Stomach (tissue), 9 donors: Measurements from ENCODE around the gene BCL2. TPM values are rescaled to one million over a fixed set of nuclear protein-coding genes. Genes with fewer than 3 reads are reported as not detected.

Source experiments
- DNase-seq, 2 donors: peaks; one replicate each; pipeline versions ENCODE4 v3.0.0 to v3.0.0-alpha.2; 2013 to 2019
- H3K27ac ChIP-seq, 5 donors: fragments of 200-600 bp in 4 of 5; sonication (generic) in 4 of 5; one replicate each; pipeline ENCODE4 v1.5.1; 2013 to 2019; ENCODE audit warnings: mild to moderate bottlenecking in 1 of 5, moderate library complexity in 1 of 5
- H3K27me3 ChIP-seq, 3 donors: fragments of 200-600 bp; sonication (generic); one replicate each; pipeline ENCODE4 v1.5.1; 2017 to 2019; ENCODE audit warnings: mixed run types in 1 of 3
- H3K36me3 ChIP-seq, 4 donors: fragments of 200-600 bp; sonication (generic); 1 replicate in 3 of 4; 2 replicates in 1 of 4; pipeline ENCODE4 v1.5.1; 2016 to 2019
- H3K4me1 ChIP-seq, 4 donors: fragments of 200-600 bp; sonication (generic); one replicate each; pipeline ENCODE4 v1.5.1; 2016 to 2019
- H3K4me3 ChIP-seq, 4 donors: fragments of 200-600 bp; sonication (generic) in 3 of 4; one replicate each; pipeline ENCODE4 v1.5.1; 2016 to 2019; ENCODE audit warnings: mild to moderate bottlenecking in 1 of 4
- H3K9me3 ChIP-seq, 4 donors: fragments of 200-600 bp; sonication (generic); one replicate each; pipeline ENCODE4 v1.5.1; 2016 to 2019
- EP300 ChIP-seq: sonication (generic); formaldehyde crosslinking; IDR thresholded peaks from one replicate; pipeline ENCODE4 v1.6.1; 2017; ENCODE audit warnings: antibody characterized with exemption
- POLR2A ChIP-seq, 4 donors: fragments of 450-650 bp; IDR thresholded peaks; one replicate each; pipeline ENCODE4 v1.6.1; 2016; ENCODE audit warnings: antibody characterized with exemption in 4 of 4, control low read depth in 2 of 4, mild to moderate bottlenecking in 1 of 4, moderate library complexity in 1 of 4
- POLR2AphosphoS5 ChIP-seq, 3 donors: sonication (generic); formaldehyde crosslinking; IDR thresholded peaks; one replicate each; pipeline ENCODE4 v1.6.1; 2016; ENCODE audit warnings: antibody characterized with exemption in 3 of 3
- WGBS, 5 donors: extraction: QIAGEN DNeasy Blood & Tissue Kit in 3 of 5; methylation state at CpG; one replicate each; pipeline versions ENCODE4 v1.1.5 to v1.1.7; 2013 to 2018; 5-methylcytosine and 5-hydroxymethylcytosine counted together
- intact Hi-C: fragments of 100-400 bp; cut with DNase I; formaldehyde crosslinking; loops from one replicate; pipeline ENCODE4 v1.15.1; 2023; ENCODE audit warnings: low total_unique reads
- polyA plus RNA-seq, 3 donors: library from polyadenylated mRNA; stranded (reverse); fragments of 200-250 nt; gene quantifications; one replicate each; pipeline ENCODE4 v1.2.3, GENCODE V29; 2013
- total RNA-seq, 5 donors: library from RNA; depleted of rRNA; stranded (reverse); fragments of >200 nt; gene quantifications; one replicate each; pipeline versions ENCODE4 v1.1.0 to v1.2.3, GENCODE V29; 2014 to 2016
- TF ChIP-seq, protein P1 (sequence below), 7 experiments: fragments of 450-650 bp in 4 of 7; fragments of 200-600 bp in 3 of 7; sonication (generic) in 3 of 7; IDR thresholded peaks; one replicate each; pipeline ENCODE4 v1.5.1; 2016 to 2019; ENCODE audit warnings: antibody characterized with exemption in 7 of 7, control low read depth in 2 of 7, mild to moderate bottlenecking in 1 of 7
- donor health status: healthy with polysubstance abuse.
- donor health status: Bipolar disorder and iron deficiency.
- donor health status: healthy.

The BCL2 gene
- total and polyA plus RNA-seq, 8 donors, result 1.5 to 53.9 (median 6.0) TPM

DNA sequence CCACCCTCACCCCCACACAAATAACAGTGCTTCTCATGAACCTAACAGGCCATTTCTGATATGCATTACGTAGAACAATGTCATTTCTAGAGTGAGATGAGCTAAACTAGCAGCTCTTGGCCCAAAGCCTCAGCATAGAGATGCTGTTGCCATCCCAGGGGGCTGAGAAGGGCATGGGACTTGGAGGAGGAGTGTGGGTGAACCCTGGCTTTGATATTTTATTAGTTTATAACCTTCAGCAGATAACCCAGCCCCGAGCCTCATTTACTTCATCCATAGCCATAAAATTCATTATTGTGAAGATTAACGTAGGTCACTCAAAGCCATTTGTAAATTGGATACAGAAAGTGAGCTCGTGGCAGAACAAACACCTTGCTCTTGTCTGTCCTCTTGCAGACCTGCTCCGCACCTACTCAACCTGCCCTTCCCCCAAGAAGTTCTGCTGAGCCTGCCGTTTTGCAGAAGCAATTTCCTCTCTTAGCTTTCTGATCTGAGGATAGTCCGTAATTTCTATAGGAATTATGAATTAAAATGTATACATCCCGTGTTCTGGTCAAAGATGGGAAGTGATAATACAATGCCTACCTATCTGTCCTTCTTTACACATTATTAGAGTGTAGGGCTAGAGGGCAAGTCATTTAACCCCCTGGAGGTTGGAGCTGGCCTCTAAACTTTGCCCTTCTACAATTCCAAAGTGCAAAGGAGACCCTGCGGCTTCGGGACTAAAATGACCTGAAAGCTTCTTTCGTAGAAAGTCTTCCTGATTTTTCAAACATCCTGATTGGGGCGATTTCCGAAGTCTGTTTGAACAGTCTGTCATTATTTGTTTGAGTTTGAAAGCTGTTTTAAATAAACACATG is 187.4 kb downstream of the BCL2 start:
- WGBS, 5 donors, result 35 to 58% (median 39%) methylated on average over 13 of the region's 13 CpGs
- no peak for DNase-seq
- Histone ChIP-seq H3K27me3 (no peaks in the 10 kb centered on the region), H3K27ac (peak overlapping the region in 1 of 5 donors; percentile 23), H3K36me3 (peaks cover 0 to 14% (median 8%) of the 10 kb centered on the region in 4 donors), H3K9me3 (no peaks in the 10 kb centered on the region), H3K4me3 (peak overlapping the region in 1 of 4 donors; percentile 10), H3K4me1 (peaks cover 5 to 24% (median 12%) of the 10 kb centered on the region in 4 donors)
- intact Hi-C loops, result no loop called here
- TF ChIP-seq POLR2AphosphoS5 (IDR thresholded peaks at IDR 0.05) (no peak), POLR2A (IDR thresholded peaks at IDR 0.05) (no peak), EP300 (no peak)
- TF ChIP-seq, protein P1, sequence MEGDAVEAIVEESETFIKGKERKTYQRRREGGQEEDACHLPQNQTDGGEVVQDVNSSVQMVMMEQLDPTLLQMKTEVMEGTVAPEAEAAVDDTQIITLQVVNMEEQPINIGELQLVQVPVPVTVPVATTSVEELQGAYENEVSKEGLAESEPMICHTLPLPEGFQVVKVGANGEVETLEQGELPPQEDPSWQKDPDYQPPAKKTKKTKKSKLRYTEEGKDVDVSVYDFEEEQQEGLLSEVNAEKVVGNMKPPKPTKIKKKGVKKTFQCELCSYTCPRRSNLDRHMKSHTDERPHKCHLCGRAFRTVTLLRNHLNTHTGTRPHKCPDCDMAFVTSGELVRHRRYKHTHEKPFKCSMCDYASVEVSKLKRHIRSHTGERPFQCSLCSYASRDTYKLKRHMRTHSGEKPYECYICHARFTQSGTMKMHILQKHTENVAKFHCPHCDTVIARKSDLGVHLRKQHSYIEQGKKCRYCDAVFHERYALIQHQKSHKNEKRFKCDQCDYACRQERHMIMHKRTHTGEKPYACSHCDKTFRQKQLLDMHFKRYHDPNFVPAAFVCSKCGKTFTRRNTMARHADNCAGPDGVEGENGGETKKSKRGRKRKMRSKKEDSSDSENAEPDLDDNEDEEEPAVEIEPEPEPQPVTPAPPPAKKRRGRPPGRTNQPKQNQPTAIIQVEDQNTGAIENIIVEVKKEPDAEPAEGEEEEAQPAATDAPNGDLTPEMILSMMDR (IDR thresholded peaks at IDR 0.05), result no peak

DNA sequence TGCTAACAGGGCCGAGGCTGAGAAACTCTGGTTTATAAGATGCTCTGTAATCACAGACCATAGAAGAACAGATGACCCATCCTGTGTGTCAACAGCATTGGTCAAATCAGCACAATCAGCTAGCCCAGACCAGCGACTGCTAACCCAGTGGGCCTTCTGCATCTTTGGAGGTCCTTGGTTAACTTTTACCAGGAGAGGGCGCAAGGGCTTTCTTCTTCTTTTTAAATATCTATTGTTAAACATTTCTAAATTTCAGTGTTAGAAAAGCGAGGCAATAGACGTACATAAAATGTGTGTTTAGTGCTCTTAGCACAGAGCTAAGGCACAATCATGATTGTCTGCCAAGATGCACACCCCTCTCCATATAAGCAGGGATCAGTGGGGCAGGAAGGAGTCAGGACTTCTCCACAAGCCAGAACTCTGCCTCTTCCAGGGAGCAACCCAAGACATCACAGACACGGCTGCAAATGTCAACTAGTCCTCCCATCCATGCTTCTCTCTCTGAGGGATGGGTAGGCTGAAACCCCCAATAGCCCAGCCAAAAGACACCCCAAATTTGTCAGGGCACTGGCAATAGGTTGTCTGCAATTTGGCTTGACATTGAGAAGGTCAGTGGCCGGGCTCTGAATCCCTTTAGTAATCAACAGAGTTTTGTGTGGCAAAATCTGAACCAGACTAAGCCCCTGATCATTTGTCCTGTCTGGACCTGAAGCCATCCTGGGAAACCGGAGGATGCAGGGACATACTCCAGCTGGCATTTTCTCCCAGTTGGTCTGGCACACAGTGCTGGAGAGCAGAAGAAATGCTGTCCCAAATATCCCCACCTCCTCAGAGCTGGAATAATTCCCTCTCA is 188.2 kb downstream of the BCL2 start:
- H3K36me3 ChIP-seq, result peaks cover 0 to 16% (median 8%) of the 10 kb centered on the region in 4 donors
- WGBS, 5 donors, result 40 to 55% (median 46%) methylated on average over 8 of the region's 8 CpGs
- H3K27ac ChIP-seq, result peak overlapping the region in 1 of 5 donors; percentile 23
- DNase-seq, result peak in 1 of 2 donors; percentile 79
- H3K4me1 ChIP-seq, result peaks cover 5 to 24% (median 12%) of the 10 kb centered on the region in 4 donors
- H3K9me3 ChIP-seq, result no peaks in the 10 kb centered on the region
- TF ChIP-seq, protein P1 (IDR thresholded peaks at IDR 0.05), result peak in 4 of 7 experiments; percentile 11 to 63 (median 35)
- no peak for TF ChIP-seq EP300
- intact Hi-C loops, result no loop called here
- no peak overlapping the region for H3K4me3 ChIP-seq
- H3K27me3 ChIP-seq, result no peaks in the 10 kb centered on the region

DNA sequence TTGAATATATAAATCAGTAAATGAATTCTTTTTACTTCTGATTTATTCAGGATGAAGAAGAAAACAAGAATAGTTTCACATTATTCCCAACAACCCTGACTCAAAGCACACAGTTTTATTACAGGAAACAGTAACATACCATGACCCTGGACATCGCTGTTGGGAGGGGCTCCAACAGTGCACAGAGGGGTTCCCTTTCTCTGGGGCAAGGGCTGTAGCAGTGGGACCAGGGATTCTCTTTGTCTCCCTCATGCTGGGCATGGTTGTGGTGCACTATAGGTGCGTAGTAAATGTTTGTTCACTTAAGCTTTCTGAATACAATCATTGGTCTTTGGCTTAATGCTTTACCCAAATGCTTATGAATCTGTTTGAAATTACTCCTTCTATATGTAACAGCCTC is 189.4 kb downstream of the BCL2 start:
- DNase-seq, result no peak
- TF ChIP-seq, protein P1 (IDR thresholded peaks at IDR 0.05), result no peak
- no peak for TF ChIP-seq POLR2A (IDR thresholded peaks at IDR 0.05)
- TF ChIP-seq POLR2AphosphoS5 (IDR thresholded peaks at IDR 0.05), result no peak
- no peak for TF ChIP-seq EP300
- Histone ChIP-seq H3K4me1 (peaks cover 5 to 29% (median 15%) of the 10 kb centered on the region in 4 donors), H3K27ac (no peak overlapping the region), H3K36me3 (peaks cover 0 to 16% (median 8%) of the 10 kb centered on the region in 4 donors), H3K9me3 (no peaks in the 10 kb centered on the region), H3K4me3 (no peak overlapping the region), H3K27me3 (no peaks in the 10 kb centered on the region)
- WGBS, 5 donors, result 63 to 89% (median 85%) methylated on average over 2 of the region's 2 CpGs
- intact Hi-C loops, result no loop called here

DNA sequence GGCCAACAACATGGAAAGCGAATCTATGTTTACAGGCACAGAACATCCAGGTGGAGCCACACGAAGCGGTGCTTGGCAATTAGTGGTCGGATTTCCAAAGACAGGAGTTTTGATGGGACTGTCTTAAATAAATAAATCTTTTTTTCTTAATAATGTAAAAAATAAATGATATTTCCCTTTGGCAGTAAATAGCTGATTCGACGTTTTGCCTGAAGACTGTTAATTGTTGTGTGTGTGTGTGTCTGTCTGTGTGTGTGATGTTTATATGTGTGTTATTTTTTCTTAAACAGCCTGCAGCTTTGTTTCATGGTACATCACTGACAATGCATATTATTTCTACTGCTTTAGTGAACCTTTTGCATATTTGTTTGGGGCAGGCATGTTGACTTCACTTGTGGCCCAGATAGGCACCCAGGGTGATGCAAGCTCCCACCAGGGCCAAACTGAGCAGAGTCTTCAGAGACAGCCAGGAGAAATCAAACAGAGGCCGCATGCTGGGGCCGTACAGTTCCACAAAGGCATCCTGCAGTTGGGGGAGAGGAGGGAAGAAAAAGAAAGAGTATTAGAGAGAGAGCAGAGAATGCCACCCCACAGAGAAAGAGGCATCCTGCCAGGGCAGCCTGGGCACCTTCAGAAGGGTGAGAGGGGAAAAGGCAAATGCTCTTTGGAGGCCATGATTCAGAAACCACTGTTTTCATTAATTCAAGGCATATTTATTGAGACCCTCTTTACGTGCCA is 191.2 kb downstream of the BCL2 start:
- H3K9me3 ChIP-seq, result no peaks in the 10 kb centered on the region
- H3K4me3 ChIP-seq, result no peak overlapping the region
- H3K27ac ChIP-seq, result no peak overlapping the region
- no peak for DNase-seq
- TF ChIP-seq, protein P1 (IDR thresholded peaks at IDR 0.05), result no peak
- TF ChIP-seq POLR2AphosphoS5 (IDR thresholded peaks at IDR 0.05) (no peak), EP300 (no peak), POLR2A (IDR thresholded peaks at IDR 0.05) (no peak)
- WGBS, 5 donors, result 92 to 93% (median 93%) methylated on average over 9 of the region's 9 CpGs
- H3K4me1 ChIP-seq, result peaks cover 5 to 32% (median 20%) of the 10 kb centered on the region in 4 donors
- H3K36me3 ChIP-seq, result peaks cover 0 to 16% (median 8%) of the 10 kb centered on the region in 4 donors
- H3K27me3 ChIP-seq, result no peaks in the 10 kb centered on the region
- intact Hi-C loops, result loop anchor here (5.0 kb wide), 1 partner anchor 199 kb away; no protein-coding TSS in a partner anchor
